IMR-90 (cell line): Measurements from ENCODE around the gene PBX4.

Experiments used
- CEBPB ChIP-seq: IDR thresholded peaks from 2 replicates; pipeline ENCODE4 v1.6.1; 2012; ENCODE audit warnings: low read depth, low read length, improper control_type of control experiment
- CTCF ChIP-seq: conservative IDR thresholded peaks from 2 replicates; pipeline ENCODE4 v1.5.1; 2012; ENCODE audit warnings: mild to moderate bottlenecking, low read depth, low read length, improper control_type of control experiment
- ELK1 ChIP-seq: fragments of 150-350 bp; IDR thresholded peaks from 2 replicates; pipeline ENCODE4 v1.6.1; 2016; ENCODE audit warnings: low read depth, mild to moderate bottlenecking, low read length, moderate library complexity, borderline replicate concordance
- FOS ChIP-seq: fragments of 150-350 bp; IDR thresholded peaks from 2 replicates; pipeline ENCODE4 v1.6.1; 2016; ENCODE audit warnings: low read depth, low read length
- MAFK ChIP-seq: IDR thresholded peaks from 2 replicates; pipeline ENCODE4 v1.6.1; 2012; ENCODE audit warnings: low read depth, low read length, improper control_type of control experiment
- MAZ ChIP-seq: IDR thresholded peaks from 2 replicates; pipeline ENCODE4 v1.6.1; 2012; ENCODE audit warnings: low read depth, mild to moderate bottlenecking, low read length, improper control_type of control experiment, moderate library complexity, borderline replicate concordance
- MXI1 ChIP-seq: IDR thresholded peaks from 2 replicates; pipeline ENCODE4 v1.6.1; 2012; ENCODE audit warnings: low read depth, mild to moderate bottlenecking, low read length, moderate library complexity, borderline replicate concordance
- NFE2L2 ChIP-seq: fragments of 150-350 bp; IDR thresholded peaks from 2 replicates; pipeline ENCODE4 v1.6.1; 2016; ENCODE audit warnings: low read depth, mild to moderate bottlenecking, low read length
- POLR2A ChIP-seq: IDR thresholded peaks from 2 replicates; pipeline ENCODE4 v1.6.1; 2012; ENCODE audit warnings: mild to moderate bottlenecking, low read depth, low read length
- RAD21 ChIP-seq: IDR thresholded peaks from 2 replicates; pipeline ENCODE4 v1.6.1; 2012; ENCODE audit warnings: low read length, improper control_type of control experiment
- RCOR1 ChIP-seq: IDR thresholded peaks from 2 replicates; pipeline ENCODE4 v1.6.1; 2012; ENCODE audit warnings: mild to moderate bottlenecking, low read length, improper control_type of control experiment; ENCODE audit not compliant: insufficient replicate concordance
- RFX5 ChIP-seq: IDR thresholded peaks from 2 replicates; pipeline ENCODE4 v1.8.0; 2012; ENCODE audit warnings: low read depth, mild to moderate bottlenecking, low read length, moderate library complexity
- SMC3 ChIP-seq: fragments of 150-350 bp; IDR thresholded peaks from 2 replicates; pipeline ENCODE4 v1.6.1; 2016; ENCODE audit warnings: low read depth, mild to moderate bottlenecking, antibody characterized with exemption, low read length, moderate library complexity
- USF2 ChIP-seq: fragments of 150-350 bp; IDR thresholded peaks from 2 replicates; pipeline ENCODE4 v1.6.1; 2017; ENCODE audit warnings: mild to moderate bottlenecking, antibody characterized with exemption, low read length, low read depth

- TF ChIP-seq CTCF: no peak
- TF ChIP-seq POLR2A: no peak
- no peak for TF ChIP-seq RFX5
- TF ChIP-seq NFE2L2: no peak
- no peak for TF ChIP-seq SMC3
- no peak for TF ChIP-seq FOS
- TF ChIP-seq RAD21: no peak
- no peak for TF ChIP-seq ELK1
- no peak for TF ChIP-seq RCOR1
- TF ChIP-seq MXI1: no peak
- no peak for TF ChIP-seq CEBPB
- TF ChIP-seq MAZ: no peak
- no peak for TF ChIP-seq MAFK
- TF ChIP-seq USF2: no peak
Measured at GRCh38 chr19:19543101-19543500, 75.4 kb downstream of the PBX4 start.
